Amniotic epithelial cell (primary cell): ENCODE data around the gene TMEM47.

Experiments used
- DNase-seq: peaks from one replicate; pipeline ENCODE4 v3.0.0-alpha.2; 2010; ENCODE audit warnings: low read depth

Gene TMEM47

DNA sequence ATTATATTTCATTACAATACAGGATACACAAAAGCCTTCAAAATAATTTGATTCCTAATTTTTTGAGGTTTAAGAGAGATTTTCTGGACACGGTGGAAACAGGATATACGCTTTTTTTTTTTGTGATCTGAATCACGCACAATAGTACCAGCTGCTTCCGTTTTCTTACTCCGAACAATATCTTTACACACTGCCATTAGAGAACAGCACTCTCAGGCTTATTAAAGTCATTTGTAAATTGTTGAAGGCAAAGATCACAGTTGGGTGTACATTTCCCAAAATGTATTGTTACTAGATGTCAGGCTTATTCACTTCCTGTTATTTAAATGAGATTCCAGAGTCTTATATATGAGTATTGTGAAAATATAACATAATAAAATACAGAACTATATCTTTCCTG is 71.5 kb downstream of the TMEM47 start:
- DNase-seq: no peak

DNA sequence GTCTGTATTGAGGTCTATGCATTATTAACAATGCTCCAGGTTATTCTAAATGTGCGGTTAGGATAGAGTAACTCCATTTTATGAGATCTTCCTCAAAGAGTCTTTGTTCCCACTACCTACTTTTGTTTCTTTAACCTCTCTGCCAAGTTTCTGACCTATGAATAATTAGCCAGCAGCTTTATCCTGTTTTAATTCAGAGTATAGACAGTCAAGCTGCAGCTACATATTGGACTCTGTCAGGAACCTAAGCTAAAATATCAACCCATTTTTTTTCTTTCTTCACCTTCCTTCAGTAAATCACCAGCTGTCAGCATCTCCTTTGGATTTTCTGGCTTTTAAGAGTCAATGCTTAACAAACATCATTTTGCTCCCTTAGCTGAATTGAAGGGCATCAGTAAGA is 72.3 kb downstream of the TMEM47 start:
- DNase-seq: no peak

DNA sequence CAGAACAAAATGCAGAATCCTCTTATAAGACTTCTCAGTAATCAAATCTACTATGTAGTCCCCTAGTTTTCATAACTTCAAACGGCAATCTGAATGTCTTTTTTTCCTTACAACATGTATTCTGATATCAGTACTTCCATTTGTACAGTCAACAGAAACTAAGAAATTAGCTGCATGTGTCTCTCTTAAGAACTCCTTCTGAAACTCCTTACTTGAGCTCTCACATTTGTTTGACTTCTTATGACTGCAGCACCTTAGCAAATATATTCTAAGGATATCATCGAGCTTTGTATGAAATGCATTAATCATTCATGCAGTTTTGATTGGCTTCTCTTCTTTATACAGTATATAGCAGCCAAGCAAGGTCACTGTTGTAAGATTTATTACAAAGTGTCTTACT is 77.0 kb downstream of the TMEM47 start:
- DNase-seq: no peak

DNA sequence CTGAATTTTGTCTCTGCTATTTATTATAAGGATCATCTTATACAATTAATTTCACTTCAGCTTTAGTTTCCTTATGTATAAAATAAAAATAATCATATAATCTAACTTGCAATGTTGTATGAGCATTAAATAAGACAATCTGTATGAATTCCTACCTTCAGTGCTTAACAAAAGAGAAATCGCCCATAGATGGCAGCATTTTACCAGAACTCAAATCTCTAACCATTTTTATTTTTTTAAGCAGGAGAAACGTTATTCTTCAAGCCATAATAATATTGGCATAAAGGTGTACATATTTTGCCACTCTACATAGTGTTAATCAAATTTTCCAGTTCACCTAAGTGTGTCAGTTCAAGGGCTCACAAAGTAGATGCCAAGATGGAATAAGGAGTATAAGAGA is 78.8 kb downstream of the TMEM47 start:
- peak; percentile 39 for DNase-seq
